NCI-H2081 treated with DMSO at 0.1 percent for 48 hours (cell line): ENCODE data around the gene TCN1.
"Not testable (repeated sequence)": the region's sequence is repeated elsewhere in the genome, so short reads cannot be mapped to it uniquely, and the experiment has no call there.

Experiments
- DNase-seq: peaks from one replicate; lab custom pipeline; 2025; lab: John Stamatoyannopoulos, UW

The TCN1 gene

DNA sequence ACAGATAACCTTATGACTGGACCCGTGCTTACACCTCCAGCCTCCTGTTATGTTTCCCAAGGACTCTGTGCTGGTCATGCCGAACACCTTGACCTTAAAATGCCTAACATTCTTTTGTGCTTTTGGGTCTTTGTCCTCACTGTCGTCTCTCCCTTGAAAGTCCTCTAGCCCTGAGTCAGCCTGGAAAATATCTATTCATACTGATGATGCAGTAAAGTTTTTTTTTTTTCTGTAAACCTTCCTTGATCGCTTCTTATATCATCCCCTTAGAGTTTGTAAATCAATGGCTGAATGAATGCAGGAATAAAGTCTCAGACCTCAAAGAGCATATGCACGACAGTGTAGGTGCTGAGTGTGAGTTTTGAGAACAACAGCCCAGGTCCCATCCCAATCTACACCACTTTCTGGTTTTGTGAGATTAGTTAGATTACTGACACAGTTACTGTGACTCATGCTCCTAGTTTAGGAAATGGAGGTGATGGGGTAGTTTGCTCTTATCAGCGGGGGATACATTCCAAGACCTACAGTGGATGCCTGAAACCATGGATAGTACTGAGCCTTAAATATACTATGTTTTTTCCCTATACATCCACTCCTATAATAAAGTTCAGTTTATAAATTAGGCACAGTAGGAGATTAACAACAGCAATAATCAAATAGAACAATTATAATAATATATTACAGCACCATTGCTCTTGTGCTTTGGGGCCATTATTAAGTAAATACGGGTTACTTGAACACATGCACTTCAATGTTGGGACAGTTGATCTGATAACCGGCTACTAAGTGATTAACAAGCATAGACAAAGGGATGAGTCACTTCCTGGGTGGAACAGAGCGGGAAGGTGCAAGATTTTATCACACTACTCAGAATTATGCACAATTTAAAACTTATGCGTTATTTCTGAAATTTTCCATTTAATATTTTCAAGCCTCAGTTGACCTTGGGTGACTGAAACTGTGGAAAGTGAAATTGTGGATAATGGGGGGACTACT lies 8.6 kb downstream of the TCN1 start:
- no peak for DNase-seq

DNA sequence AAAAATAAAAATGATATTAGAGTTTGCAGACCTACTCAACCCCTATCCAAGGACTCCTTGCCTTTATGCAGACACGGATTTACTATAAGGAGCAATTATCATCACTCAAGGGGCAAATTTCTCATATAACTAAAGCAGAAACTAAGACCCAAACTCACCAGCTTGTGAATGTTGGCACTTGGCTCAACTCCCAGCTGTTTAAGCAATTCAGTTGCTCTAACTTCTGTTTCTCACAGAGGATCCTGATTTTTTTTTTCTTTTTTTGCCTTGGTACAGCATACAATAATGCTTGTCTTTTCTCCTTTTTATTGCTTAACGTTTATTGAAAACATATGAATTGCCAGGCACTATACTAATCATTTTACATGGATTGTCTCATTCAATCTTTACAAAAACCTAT lies 11.4 kb downstream of the TCN1 start:
- no peak for DNase-seq

DNA sequence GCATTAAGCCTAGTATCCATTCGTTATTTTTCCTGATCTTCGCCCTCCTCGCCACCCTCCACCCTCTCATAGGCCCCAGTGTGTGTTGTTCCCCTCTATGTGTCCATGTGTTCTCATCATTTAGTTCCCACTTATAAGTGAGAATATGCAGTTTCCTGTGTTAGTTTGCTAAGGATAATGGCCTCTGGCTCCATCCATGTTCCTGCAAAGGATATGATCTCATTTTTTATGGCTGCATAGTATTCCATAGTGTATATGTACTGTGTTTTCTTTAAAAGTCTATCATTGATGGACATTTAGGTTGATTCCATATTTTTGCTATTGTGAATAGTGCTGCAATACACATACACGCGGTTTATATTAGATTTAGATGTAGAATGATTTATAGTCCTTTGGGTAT lies 14.9 kb downstream of the TCN1 start:
- not testable (repeated sequence) for DNase-seq

DNA sequence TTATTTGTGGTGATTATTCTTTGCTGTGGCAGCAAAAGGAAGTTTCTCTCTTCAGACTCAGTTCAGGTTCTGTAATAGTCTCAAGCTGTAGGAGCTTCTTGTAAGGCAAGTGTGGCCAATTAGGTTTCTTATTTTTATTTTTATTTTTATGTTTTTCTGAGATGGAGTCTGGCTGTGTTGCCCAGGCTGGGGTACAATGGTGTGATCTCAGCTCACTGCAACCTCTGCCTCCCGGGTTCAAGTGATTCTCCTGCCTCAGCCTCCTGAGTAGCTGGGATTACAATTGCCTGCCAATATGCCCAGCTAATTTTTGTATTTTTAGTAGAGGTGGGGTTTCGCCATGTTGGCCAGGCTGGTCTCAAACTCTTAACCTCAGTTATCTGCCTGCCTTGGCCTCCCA lies 16.7 kb downstream of the TCN1 start:
- not testable (repeated sequence) for DNase-seq

DNA sequence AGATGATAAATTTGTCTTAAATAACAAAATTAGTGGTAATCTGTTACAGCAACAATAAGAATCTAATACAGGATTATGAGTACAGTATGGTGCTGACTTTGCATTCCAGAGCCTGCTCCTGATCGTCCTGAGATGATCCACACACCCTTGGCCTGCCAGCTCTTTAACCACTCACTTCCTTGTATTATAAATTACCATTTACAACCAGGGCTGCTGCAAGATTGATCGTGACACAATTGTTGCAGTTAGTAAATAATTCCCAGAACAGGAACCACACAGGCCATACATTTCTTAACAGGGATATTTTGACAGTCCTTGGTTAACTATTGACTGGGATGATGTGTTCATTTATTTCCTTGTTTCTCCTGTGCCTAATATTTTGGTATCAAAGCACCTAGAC lies 17.2 kb downstream of the TCN1 start:
- DNase-seq = no peak

DNA sequence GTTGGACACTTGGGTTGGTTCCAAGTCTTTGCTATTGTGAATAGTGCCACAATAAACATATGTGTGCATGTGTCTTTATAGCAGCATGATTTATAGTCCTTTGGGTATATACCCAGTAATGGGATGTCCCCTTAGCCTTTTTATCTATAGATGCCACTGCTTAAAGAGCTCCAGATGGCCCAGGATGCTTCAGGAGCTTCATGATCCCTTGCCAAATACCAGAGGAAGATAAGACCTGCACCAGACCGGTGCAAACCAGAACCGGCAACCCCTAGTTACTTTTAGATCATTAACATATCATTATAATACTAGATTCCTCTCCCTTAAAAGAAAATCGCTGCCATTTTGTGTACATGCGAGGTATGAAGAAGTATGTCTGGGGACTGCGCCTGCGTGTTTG lies 17.8 kb downstream of the TCN1 start:
- not testable (repeated sequence) for DNase-seq

DNA sequence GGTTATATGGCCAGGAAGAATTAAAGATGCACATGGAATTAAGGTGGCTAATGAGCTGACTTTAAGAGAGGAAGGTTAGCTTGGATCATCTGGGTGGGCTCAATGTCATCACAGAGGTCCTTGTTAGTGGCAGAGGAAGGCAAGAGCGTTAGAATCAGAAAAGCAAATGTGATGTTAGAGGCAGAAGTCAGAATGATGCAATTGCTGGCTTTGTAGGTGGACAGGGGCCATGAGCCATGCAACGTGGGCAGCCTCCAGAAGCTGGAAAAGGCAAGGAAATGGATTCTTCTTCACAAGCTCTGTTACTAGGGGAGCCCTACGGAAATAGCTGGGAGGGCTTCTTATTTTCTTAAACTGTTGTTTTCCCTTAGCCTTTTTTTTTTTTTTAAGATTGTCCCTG lies 18.7 kb downstream of the TCN1 start:
- DNase-seq = no peak

DNA sequence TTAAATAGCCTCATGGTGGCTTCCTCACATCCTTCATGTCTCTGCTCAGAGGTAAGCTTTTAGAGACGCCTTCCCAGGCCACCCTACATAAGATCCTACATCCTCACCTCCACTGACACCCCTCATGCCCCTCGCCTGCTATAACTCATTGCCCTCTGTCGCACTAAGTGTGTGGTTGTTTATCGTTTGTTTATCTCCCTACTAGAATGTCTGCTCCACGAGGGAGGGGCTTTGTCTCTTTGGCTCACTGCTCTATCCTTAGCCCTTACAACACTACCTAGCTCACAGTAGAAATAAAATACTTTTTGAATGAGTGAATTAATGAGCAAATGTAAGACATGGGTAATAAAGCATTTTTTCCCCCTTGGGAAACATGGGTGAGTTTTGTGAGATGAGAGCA lies 19.7 kb downstream of the TCN1 start:
- no peak for DNase-seq

DNA sequence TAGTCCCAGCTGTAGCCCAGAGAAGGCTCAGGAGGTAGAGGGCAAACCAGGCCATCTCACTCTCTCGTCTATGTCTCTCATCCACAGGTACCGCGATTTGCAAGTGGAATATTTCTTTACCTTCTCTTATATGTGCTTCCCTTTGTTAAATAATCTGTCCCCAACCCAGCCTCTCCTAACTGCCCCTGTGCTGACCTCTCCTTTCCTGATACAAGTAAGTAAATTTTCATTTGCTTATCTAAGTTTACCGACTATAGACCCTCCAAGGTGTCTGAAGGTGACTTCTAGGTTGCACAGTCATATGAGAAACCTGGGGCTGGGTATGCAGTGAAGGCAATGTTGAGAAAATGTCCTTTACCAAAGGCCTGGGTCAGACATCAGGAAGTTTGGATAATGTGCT lies 20.9 kb downstream of the TCN1 start, which contains the start of gene CBLIF:
Gene CBLIF, minus strand, starts transcription at position 101 of the 400 bp plus-strand sequence. Its CDS starts 46 bp downstream, at position 55.
- DNase-seq = no peak

DNA sequence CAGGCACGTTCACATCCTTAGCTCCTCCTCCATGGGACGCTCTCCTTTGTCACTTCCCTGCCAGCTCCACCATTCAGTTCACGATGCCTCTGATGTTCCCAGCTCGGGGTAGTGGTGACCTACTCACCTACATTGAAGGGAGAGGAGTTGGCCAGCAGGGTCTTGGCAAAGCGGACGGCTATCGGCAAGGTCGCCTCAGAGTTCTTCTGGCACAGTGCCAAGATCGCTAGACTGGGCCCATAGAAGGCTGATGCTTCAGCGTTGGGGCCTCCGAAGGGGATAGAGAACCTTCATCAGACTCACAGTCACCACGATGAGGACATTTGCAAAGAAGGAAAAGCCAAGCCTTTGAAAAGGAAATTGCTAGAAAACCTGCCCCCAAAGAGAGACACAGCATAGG lies 24.0 kb downstream of the TCN1 start:
- no peak for DNase-seq

DNA sequence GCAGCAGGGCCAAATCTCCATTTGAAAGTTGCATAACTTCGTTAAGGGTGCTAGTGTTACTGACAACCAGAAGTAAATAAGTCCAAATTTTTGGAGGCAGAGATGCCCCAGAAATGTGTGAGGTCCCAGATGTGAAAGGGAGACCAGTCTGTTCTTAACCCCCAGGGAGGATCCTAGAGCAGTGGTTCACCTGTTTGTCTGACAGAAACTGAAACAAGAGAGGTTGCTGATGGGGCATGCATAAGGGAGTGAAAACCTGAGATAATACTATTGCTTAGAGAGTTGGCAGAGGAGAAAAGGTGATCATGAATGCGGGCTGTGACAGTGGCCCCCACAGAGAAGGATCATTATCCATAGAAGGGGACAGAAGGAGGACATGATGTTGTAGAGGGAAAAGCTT lies 24.8 kb downstream of the TCN1 start:
- DNase-seq = no peak

DNA sequence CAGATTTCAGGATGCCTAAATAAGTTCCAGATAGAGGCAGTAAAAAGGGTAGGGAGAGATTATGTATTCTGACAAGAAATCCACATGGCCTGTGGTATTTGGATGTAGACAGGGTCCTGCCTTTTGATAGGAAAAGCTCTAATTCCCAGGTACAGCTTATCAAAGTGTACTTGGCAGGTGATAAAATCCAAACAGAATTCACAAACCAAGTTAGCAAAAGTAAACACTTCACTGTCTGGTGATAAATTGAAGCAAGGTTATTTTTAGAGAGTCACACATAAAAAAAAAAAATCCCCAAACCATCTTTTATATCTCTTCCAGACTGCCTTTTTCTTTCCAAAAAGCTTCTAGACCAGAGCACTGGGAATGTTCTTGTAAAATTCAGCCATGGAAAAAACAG lies 26.7 kb downstream of the TCN1 start:
- no peak for DNase-seq

DNA sequence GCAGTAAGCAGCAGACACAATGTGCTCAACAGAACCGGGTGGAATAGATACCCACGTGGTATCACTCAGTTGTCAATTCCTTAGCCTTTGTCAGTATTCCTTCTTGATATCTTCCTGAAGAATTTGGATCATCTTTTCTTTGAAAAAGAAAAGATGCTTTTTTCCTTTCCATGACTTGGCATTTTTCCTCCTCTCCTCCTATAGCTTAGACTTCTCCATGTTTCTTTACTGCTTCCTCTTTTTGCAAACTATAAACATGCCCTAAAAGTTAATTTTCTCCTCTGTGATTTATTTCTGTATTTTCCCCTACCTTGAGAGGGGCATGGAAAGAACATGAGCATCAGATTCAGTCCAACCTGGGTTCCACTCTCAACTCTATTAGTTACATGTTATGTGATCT lies 32.7 kb downstream of the TCN1 start:
- no peak for DNase-seq

DNA sequence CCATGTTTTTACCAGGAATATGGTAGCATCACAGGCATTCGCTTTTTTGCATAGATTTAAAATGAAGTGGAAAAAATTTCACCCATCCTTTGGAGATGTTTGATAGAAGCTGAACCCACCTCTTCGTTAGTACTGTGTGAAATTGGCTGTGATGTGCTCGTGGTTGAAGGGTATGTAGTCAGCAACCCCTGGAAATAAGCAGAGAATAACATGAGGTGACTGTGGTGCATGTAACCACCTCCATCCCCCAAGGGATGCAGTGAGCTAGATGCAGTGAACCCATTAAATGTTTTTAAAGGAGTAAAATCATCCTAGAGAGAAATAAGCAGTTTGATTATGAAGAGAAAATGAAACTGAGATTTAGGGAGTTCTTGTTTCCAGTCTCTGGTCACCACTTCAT lies 36.9 kb downstream of the TCN1 start:
- DNase-seq = no peak

DNA sequence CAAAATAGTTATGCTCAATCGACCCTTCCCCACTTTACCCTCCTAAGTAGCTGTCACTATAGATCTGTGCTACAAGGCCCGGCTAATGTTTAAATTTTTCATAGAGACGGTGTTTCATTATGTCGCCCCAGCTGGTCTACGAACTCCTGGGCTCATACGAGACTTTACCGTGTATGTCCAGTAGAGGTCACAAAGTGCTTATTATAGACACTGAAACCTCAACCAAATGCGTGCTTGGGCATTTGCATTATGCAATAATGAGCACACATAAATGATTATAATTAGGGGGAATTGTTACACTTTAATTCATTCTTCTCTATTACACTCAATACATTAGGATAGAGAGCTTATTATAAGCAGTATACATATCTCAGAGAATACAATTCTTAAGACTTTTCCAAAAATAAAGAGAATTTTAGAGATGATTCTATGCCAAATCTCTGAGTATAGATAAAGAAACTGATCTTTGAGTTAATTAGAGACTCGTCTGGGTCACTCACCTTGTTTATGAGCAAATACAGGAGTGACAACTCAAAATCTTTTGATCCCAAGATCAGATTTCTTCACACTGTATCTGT lies 43.2 kb downstream of the TCN1 start:
- no peak for DNase-seq

DNA sequence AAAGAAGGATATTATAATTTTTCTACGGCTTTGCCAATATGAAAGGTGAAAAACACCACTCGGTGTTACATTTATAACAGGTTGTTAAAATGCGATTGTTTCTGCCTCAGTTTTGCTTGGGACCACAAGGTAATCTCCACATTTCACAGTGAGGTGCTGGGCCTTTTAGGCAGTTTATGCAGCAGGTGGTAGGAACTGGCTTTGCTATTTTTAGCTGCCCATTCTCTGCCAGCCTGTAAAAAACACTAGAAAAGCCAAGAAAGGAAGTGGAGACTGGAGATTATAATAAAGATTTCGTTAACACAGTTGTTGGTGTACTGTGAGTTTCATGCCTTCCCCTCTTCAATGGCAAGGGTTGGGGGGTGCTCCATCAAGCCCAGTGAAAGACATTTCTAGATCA lies 47.7 kb downstream of the TCN1 start:
- DNase-seq = no peak

DNA sequence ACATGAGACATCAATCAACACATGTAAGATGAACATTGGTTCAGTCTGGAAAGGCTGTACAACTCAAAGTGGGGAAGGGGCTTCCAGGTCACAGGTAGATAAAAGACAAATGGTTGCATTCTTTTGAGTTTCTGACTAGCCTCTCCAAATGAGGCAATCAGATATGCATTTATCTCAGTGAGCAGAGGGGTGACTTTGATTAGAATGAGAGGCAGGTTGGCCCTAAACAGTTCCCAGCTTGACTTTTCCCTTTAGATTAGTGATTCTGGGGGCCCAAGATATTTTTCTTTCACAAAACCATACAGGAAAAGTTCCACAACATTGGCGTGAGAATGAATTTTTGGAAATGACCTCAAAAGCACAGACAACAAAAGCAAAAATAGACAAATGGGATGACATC lies 49.9 kb downstream of the TCN1 start:
- DNase-seq = not testable (repeated sequence)

DNA sequence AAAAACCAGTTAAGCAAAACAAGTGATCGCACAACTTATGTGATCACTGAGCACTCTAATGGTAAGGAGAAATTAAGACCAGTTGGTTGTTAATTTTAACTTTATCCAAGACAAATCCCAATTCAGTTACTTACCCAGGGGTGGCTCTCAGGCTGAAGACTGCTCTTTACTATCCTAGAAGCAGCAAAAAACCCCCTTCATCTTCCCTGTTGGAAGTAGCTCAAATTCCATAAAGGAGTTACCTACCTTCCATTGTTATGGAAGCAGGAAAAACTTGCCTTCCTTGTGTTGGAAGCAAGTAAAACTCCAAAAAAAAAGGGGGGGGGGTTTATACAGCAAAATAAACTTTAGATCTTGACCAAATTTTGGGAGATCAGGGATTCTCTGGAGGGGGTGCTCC lies 50.5 kb downstream of the TCN1 start:
- no peak for DNase-seq

DNA sequence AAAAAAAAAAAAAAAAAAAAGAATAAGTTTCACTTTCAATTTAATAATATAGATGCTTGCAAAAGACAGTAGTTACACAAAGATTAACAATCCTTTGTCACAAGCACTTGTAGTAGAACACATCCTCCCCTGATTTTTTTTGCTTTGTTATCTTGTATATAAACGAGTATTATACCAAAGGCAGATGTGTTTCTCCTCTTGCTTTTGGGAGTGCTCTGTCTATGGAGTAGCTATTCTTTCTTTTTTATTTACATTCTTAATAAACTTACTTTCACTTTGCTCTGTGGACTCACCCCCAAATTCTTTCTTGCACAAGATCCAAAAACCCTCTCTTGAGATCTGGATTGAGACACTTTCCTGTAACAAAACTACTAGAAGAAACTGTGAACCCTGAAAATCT lies 52.3 kb downstream of the TCN1 start:
- DNase-seq = no peak

DNA sequence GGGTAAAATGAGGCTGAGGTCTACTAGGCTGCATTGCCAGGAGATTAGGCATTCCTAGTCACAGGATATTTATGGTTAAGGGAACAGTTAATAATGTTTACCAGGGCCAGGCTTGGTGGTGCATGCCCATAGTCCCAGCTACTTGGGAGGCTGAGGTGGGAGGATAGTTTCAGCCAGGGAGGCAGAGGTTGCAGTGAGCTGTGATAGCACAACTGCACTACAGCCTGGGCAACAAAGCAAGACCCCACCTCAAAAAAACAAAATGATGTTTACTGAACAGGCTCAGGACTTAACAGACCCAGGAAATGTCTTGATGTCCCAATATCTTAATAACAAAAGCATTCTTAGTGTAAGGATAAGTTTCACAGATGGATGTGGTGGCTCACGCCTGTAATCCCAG lies 52.9 kb downstream of the TCN1 start:
- DNase-seq = no peak

DNA sequence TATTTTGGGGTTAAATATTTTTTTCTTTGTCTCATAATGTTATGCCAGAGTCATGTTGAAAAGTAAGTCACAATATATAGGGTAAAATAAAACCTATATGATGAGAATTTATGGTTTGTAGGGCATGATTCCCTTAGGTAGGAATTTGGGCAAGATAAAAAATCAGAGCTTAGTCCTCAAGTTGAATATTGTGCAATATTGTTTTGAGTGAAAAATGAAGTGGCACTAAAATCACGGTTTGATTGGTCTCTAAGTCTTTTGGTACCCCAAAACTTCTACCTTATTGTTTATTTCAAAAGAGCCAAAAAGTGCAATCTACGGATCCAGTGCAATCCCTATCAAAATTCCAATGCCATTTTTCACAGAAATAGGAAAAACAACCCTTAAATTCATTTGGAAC lies 54.1 kb downstream of the TCN1 start:
- DNase-seq = no peak

DNA sequence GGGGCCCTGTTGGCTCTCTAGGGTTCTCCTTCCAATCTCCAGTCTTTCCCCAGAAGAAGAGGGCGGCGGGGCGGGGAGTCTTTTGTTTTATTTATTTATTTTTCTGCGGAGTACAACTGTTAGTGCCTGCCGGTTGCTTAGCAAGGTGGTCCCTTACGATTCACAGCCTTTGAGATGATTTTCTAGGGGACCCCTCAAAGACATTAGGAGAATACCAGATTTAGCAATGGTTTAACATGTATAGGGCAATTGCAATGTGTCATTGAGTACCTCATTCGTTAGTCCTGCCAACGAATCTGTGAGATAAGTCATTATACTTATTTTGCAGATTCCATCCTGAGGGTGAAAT lies 55.4 kb downstream of the TCN1 start:
- DNase-seq = no peak

DNA sequence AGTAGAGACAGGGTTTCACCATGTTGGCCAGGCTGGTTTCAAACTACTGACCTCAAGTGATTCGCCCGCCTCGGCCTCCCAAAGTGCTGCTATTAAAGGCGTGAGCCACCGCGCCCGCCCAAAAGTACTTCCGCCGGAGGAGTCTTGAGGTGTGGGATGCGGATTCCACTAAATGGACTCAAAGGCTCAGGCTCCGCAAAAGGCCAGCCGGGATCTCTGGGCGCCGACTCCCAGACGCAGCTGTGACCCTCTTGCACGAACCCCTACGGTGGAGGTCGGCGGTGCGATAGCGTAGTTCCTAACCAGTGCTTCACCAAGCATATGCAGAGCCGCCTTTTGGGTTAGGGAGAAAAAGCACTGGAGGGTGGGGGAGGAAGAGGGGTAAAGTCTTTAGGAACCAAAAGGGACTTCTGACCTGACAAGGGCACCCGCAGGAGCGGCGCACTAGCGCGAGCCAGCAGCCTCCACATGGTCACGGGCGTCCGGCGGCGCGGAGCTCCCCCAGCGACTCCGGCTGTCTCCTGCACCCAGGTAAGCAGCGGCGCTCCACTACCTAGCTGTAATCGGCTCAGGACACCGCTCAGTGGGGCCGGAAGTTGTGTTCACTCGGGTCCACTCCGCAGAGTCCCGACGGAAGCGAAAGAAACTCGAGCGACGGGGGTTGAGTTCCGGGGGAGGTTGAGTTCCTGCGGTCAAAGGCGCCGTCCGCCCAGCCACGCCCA lies 55.9 kb downstream of the TCN1 start, which contains the start of gene MRPL16:
Gene MRPL16, minus strand, starts transcription at position 590 of the 722 bp plus-strand sequence. Its CDS starts 120 bp downstream, at position 470.
- DNase-seq = peak; percentile 57
